ENCODE data around the gene PEG3. TPM values are rescaled to one million over a fixed set of nuclear protein-coding genes. Genes with fewer than 3 reads are reported as not detected.

Gene PEG3
- total RNA-seq, 1 experiment from 2014 or later = not detected

DNA sequence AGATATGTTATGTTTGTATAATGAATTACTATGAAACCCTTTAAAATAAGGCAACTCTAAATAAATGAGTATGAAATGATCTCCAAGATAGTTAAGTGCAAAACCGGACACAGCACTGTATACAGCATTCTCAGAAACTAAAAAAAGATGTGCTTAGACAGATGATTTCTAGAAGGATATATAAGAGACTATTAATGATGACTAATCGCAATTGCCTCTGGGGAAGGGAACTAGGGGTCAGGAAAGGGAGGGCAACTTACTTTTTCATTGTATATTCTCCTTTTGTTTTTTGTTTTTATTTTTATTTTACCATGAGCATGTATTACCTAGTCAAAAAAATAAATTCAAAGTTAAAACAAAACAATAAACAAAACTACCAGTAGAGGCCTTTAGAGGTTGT is 12.8 kb downstream of the PEG3 start:
- H3K27me3 ChIP-seq = no peaks in the 10 kb centered on the region
- 0 out of 2 replicates have a peak, but pooled peaks cover 5% of the 10 kb centered on the region for H3K9me3 ChIP-seq
- no peaks in the 10 kb centered on the region for H3K36me3 ChIP-seq
- no peak overlapping the region for H3K4me3 ChIP-seq
- no peak for DNase-seq

DNA sequence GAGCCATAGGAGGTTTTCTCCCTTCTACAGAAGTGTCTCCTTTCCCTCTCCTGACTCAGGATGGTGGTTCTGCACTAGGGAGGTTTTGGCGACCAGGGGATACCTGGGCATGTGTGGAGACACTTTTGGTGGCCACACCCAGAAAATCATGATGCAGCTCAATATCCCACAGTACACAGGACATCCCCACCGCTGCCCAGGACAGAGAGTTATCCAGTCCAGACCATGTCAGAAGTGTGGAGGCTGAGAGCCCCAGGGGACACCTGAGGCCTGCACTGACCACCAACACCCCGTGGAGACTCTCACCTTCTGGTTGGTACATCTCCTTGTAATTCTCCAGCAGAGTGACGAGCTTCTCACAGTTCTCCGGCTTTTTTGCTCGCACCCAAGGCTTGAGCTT is 16.6 kb downstream of the PEG3 start:
- no peaks in the 10 kb centered on the region for H3K36me3 ChIP-seq
- H3K27me3 ChIP-seq = no peaks in the 10 kb centered on the region
- H3K9me3 ChIP-seq = peaks cover 7% of the 10 kb centered on the region; the same call in 1 of the 2 replicates
- no peak overlapping the region for H3K4me3 ChIP-seq
- no peak for DNase-seq

DNA sequence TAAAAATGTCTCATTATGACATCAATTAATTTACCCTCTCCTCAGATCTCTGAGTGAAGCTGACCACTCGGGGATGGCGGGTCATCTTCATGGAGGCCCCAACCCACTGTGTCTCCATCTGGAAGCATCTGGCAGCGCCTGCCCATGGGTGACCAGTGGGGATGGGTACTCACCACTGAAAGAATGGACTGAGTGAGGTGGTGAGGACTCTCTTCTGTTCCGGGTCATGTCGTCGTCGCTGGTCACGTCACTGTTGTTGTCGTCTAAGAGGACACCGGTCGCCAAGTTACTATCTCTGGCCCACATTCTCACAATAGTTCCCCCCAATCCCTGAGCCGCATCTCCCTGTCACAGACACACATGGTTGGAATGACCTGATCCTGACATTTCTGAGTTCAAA is 17.1 kb downstream of the PEG3 start:
- H3K9me3 ChIP-seq = peaks cover 5% of the 10 kb centered on the region; the same call in 1 of the 2 replicates

DNA sequence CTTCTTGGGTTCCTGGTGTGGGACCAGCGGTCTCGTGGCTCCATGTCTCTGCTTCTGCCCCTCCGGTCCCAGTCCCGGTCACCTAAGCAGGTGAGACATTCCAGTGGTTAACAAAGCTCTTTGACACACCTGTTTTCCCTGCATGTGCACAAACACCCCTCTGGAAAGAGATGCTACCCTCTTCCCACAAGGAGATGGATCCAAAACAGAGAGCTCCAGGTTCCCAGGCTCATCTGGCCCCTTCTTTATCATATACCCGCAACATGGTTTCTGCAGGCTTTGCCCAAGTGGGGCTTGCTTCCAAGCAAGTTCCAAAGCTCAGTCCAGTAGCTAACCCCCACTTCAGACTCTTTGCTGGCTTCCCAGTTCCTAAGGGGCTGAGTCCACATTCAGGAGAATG is 17.8 kb downstream of the PEG3 start:
- no peak overlapping the region for H3K4me3 ChIP-seq

More for the DNA sequence above, 17.1 kb downstream of the PEG3 start:
- H3K27me3 ChIP-seq = no peaks in the 10 kb centered on the region
- no peak overlapping the region for H3K4me3 ChIP-seq
- H3K36me3 ChIP-seq = no peaks in the 10 kb centered on the region
- no peak for DNase-seq

DNA sequence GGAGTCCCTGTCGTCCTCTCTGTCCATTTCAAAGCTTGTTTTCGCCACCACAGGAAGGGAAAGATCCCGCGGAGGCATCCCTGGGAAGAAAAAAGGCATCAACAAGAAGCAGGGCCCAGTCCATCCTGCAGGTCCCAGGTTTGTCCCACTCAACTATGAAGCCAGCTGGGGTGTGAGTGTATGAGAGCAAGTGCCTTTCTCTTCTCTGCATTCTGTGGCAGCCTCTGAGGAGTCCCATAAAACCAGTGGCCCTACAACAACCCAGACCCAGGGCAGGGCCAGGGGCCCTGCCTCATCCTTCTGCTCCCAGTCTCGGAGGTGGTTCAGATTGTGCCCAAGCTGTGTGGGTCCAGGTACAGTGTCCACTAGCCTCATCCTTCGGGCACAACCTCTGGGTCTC is 18.9 kb downstream of the PEG3 start:
- no peak overlapping the region for H3K4me3 ChIP-seq
- peaks cover 5% of the 10 kb centered on the region; the same call in 1 of the 2 replicates for H3K9me3 ChIP-seq
- no peaks in the 10 kb centered on the region for H3K27me3 ChIP-seq
- no peak for DNase-seq
- H3K36me3 ChIP-seq = no peaks in the 10 kb centered on the region

More for the DNA sequence above, 17.8 kb downstream of the PEG3 start:
- Histone ChIP-seq H3K36me3 (no peaks in the 10 kb centered on the region), H3K27me3 (no peaks in the 10 kb centered on the region), H3K9me3 (peaks cover 5% of the 10 kb centered on the region; the same call in 1 of the 2 replicates)
- no peak for DNase-seq

DNA sequence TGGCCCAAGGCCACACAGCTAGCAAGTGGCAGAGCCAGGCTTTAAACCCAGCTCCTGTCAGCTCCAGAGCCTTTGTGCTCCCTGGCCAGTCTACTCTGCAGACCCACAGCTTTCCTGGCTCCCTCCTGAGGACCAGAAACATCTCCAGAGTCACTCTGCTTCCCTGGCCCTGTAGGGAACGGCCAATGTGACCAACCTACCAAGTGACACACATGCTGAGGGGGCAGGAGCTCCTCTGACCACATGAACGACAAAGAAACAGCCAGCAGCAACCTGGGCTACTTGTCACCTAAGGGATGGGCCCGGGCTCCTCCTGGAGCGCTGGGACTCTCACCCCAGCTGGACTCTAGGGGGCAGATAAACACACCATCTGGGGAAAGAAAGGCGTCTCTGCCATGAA is 19.3 kb downstream of the PEG3 start:
- H3K27me3 ChIP-seq = no peaks in the 10 kb centered on the region
- DNase-seq = no peak
- H3K9me3 ChIP-seq = peaks cover 2% of the 10 kb centered on the region; the same call in 1 of the 2 replicates
- no peaks in the 10 kb centered on the region for H3K36me3 ChIP-seq
- H3K4me3 ChIP-seq = no peak overlapping the region

DNA sequence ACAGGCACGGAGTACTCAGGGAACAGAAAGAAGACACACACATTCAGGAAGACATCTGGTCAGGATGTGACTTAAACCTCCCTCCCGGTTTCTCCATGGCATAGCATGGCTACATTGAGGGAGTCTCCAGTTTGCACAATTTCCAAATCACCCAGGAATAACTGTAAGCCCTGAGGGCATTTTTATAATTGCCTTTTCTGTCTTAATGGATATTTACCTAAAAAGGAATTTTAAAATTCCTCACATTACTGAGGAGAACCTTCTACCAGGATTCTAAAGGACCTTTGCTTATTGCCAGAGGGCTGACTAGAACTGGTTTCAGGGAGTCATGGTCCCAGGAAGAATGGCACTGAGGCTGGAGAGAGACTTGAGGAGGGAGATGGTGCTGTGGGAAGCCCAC is 21.4 kb downstream of the PEG3 start:
- H3K9me3 ChIP-seq = peaks cover 2% of the 10 kb centered on the region; the same call in 1 of the 2 replicates

DNA sequence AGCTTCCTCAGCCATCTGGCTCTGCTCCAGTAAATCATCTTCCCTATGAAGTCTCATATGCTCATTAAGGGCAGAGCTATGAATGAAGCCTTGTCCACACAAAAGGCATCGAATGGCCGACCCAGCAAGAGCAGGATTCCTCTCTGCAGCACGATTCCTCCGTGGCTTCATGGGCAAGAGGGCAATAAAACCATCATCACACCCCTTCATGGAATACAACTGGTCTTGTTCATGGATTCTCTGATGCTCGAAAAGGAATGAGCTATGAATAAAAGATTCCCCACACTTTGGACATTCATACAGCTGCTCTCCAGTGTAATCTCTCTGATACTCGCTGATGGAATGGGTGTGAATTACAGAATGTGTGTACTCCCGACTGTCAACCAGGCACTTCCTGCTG is 25.9 kb downstream of the PEG3 start:
- Histone ChIP-seq H3K36me3 (no peaks in the 10 kb centered on the region), H3K27me3 (no peaks in the 10 kb centered on the region), H3K4me3 (no peak overlapping the region), H3K9me3 (no peaks in the 10 kb centered on the region)
- no peak for DNase-seq

More for the DNA sequence above, 21.4 kb downstream of the PEG3 start:
- Histone ChIP-seq H3K27me3 (no peaks in the 10 kb centered on the region), H3K4me3 (no peak overlapping the region), H3K36me3 (no peaks in the 10 kb centered on the region)
- no peak for DNase-seq

DNA sequence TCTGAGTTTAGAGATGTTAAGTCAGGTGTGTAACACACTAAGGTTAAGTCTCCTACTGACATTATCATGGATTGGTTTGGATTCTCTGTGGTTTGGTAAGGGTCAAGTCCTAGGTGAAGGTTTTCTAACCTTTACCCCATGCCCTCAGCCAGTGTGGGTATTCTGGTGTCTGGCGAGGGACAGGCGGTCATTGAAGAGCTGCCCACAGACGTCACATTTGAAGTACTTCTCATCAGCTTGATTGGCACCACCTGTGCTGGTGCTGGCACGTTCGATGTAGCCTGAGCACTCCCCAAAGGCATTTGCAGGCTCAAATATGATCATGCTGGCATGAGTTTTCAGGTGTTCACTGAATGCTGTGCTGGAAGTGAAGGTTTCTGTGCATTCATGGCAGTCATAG is 27.0 kb downstream of the PEG3 start:
- DNase-seq = no peak
- Histone ChIP-seq H3K36me3 (no peaks in the 10 kb centered on the region), H3K4me3 (no peak overlapping the region), H3K27me3 (no peaks in the 10 kb centered on the region), H3K9me3 (no peaks in the 10 kb centered on the region)

DNA sequence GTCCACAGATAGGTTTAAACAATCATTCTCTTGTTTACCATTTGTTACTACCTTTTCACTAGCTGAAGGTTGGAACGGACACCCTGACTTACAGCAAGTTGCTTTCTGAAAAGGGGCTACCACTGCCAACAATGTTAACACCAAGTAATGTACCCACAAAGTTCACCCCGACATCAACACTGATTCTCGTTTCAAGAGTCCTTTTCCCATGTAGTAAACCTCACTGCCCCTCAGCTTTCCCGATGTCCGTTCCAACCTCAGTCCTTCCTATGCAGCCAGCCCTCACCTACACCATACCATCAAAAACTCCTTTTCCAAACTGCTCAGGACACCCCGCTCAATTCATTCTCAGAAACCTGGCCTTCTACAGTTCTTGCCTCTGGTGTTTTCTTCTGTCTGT is 29.0 kb downstream of the PEG3 start:
- Histone ChIP-seq H3K27me3 (no peaks in the 10 kb centered on the region), H3K9me3 (no peaks in the 10 kb centered on the region), H3K36me3 (no peaks in the 10 kb centered on the region), H3K4me3 (no peak overlapping the region)
- no peak for DNase-seq

DNA sequence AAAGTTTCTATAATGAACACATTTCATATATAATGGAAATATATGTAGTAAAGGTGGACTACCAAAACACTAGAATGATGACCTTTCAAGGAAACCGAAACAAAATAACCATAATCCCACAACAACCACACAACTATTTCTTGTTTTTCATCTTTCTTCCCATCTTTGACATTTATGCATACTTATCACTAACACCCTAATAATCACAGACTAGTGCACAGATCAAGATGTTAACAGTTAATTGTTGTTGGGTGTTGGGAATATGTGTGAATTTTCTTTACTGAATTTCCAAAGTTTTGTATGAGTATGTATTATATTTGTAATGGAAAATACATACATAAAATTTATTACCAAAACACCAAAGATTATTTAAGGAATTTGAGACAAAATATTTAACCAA is 30.3 kb downstream of the PEG3 start:
- DNase-seq = no peak
- H3K27me3 ChIP-seq = no peaks in the 10 kb centered on the region
- H3K36me3 ChIP-seq = no peaks in the 10 kb centered on the region
- 0 out of 2 replicates have a peak, but pooled peaks cover 6% of the 10 kb centered on the region for H3K9me3 ChIP-seq
- no peak overlapping the region for H3K4me3 ChIP-seq

DNA sequence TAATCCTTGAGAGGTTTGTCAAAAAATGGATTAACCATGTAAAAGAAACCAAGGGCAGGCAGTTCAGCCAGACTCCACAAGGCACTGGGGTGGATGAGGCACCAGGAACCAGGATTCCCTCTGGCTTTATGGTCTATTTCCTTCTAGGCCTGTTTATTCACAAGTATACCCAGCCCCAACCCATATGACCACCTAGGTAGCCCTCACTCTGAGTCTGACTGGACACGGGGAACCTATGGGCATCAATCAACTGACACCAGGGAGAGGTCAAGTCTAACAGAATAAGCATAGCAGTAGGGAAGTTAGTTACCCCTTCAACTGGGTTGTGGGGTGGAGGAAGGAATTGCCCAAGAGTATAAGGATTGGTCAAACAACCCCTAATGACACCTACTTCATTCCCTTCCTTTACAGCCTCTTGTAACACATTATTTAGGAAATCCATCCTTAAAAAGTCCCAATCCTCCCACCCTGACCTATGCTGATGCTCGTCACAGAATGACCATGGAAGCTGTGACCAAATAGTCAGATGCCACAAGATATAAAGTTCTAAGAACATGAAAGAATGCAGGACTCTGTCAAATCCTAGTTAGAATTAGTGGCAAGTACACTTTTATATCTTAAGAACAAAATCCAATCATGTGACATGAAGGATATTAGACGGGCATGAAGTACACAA is 31.7 kb downstream of the PEG3 start:
- H3K36me3 ChIP-seq = no peaks in the 10 kb centered on the region
- H3K4me3 ChIP-seq = no peak overlapping the region
- 0 out of 2 replicates have a peak, but pooled peaks cover 6% of the 10 kb centered on the region for H3K9me3 ChIP-seq
- H3K27me3 ChIP-seq = no peaks in the 10 kb centered on the region
- DNase-seq = no peak

DNA sequence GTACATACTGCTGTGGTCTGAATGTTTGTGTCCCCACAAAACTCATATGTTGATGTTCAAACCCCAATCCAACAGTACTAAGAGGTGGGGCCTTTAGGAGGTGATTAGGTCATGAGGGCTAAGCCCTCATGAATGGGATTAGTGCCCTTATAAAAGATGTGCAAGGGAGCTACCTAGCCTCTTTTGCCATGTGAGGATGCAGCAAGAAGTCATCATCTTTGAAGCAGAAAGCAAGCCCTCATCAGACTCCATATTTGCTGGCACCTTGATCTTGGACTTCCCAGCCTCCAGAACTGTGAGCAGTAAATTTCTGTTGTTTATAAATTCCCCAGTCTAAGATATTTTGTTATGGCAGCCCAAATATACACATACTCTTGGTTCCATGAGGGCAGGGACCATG is 33.9 kb downstream of the PEG3 start:
- 0 out of 2 replicates have a peak, but pooled peaks cover 6% of the 10 kb centered on the region for H3K9me3 ChIP-seq
- H3K27me3 ChIP-seq = no peaks in the 10 kb centered on the region
- no peak for DNase-seq
- H3K36me3 ChIP-seq = no peaks in the 10 kb centered on the region
- H3K4me3 ChIP-seq = no peak overlapping the region

Other genes with a start within 250 kb of the PEG3 start
- 12.7 and 15.9 TPM in 2 replicates for gene ZNF71, start 245.4 kb downstream of the PEG3 start, total RNA-seq (2014; rRNA removed; shearing (Covaris generic); ENCODE audit: low replicate concordance)
- gene SMIM17, start 197.6 kb downstream of the PEG3 start, total RNA-seq (2014; rRNA removed; shearing (Covaris generic); ENCODE audit: low replicate concordance) = not detected in 2 replicates
- gene ZNF835, start 169.0 kb downstream of the PEG3 start, total RNA-seq (2014; rRNA removed; shearing (Covaris generic); ENCODE audit: low replicate concordance) = not detected in 2 replicates
- not detected in 2 replicates for gene ZIM2, start within 50 bp of the PEG3 start, total RNA-seq (2014; rRNA removed; shearing (Covaris generic); ENCODE audit: low replicate concordance)

All from MG63 (cell line).